Measurements from ENCODE around the gene PSMC1.

DNA sequence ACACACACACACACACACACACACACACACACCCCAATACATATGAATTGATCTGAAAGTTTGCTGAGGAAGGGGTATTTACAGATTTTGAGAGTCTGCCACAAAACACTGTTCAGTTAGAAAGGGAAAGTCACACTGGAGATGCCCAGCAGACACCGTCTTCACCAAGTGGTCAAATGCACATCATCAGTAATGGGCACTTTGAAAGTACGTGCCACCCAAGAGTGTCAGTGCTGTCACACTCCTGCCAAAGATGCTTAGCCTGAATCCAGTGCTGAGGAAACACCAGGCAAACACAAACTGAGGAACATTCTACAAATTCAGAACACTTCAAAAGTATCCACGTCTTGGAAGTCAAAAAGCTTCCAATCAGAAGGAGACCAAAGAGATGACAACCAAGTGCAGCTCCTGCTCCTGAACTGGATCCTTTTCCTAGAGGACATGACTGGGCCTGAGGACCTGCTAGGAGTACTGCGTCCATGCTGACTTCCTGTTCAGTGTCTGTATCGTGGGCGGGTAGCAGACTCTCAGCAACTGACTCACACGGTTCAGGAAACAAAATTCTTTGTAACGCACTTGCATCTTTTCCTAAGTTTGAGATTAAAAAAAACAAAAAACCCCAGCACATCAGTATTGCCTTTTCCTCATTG is 18.6 kb downstream of the PSMC1 start:
- TF ChIP-seq, protein P1, sequence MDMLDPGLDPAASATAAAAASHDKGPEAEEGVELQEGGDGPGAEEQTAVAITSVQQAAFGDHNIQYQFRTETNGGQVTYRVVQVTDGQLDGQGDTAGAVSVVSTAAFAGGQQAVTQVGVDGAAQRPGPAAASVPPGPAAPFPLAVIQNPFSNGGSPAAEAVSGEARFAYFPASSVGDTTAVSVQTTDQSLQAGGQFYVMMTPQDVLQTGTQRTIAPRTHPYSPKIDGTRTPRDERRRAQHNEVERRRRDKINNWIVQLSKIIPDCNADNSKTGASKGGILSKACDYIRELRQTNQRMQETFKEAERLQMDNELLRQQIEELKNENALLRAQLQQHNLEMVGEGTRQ (IDR thresholded peaks at IDR 0.05): no peak
- TF ChIP-seq CTCF (IDR thresholded peaks at IDR 0.05): no peak
- no peak for TF ChIP-seq CBX8 (IDR thresholded peaks at IDR 0.05)
- no peak for TF ChIP-seq RNF2 (IDR thresholded peaks at IDR 0.05; ENCODE audit: borderline replicate concordance, low read depth)
- no peak for TF ChIP-seq NFE2L2 (conservative IDR thresholded peaks at IDR 0.05; ENCODE audit: low read length)
- no peak for TF ChIP-seq ZFP36 (IDR thresholded peaks at IDR 0.05; ENCODE audit: borderline replicate concordance, partially characterized antibody)
- TF ChIP-seq MAX (IDR thresholded peaks at IDR 0.05): no peak
- no peak for TF ChIP-seq POLR2A (IDR thresholded peaks at IDR 0.05; ENCODE audit: low read length)
- no peak for TF ChIP-seq CEBPB (IDR thresholded peaks at IDR 0.05)
